Right kidney (tissue), 1 donor: Measurements from ENCODE around the gene CDH23.

ENCODE experiments used
- DNase-seq: peaks from one replicate; pipeline ENCODE4 v3.0.0-alpha.2; 2016

The CDH23 gene

GRCh38 chr10:71517298-71518169 lies 120.8 kb downstream of the CDH23 start:
- no peak for DNase-seq

GRCh38 chr10:71520042-71520441 lies 123.3 kb downstream of the CDH23 start:
- no peak for DNase-seq

GRCh38 chr10:71521504-71522441 lies 125.1 kb downstream of the CDH23 start:
- DNase-seq = no peak

GRCh38 chr10:71522442-71523144 lies 125.9 kb downstream of the CDH23 start:
- no peak for DNase-seq

- no peak for DNase-seq
These were observed 127.0 kb downstream of the CDH23 start for GRCh38 chr10:71523756-71524155.

GRCh38 chr10:71525092-71525491 lies 128.4 kb downstream of the CDH23 start:
- DNase-seq = no peak

- no peak for DNase-seq
These were observed 129.0 kb downstream of the CDH23 start for GRCh38 chr10:71525721-71526120.

GRCh38 chr10:71526653-71527052 lies 129.9 kb downstream of the CDH23 start:
- no peak for DNase-seq

GRCh38 chr10:71527135-71527534 lies 130.4 kb downstream of the CDH23 start:
- DNase-seq = peak; percentile 64

GRCh38 chr10:71528371-71529206 lies 131.9 kb downstream of the CDH23 start:
- DNase-seq = no peak

- no peak for DNase-seq
These were observed 132.6 kb downstream of the CDH23 start for GRCh38 chr10:71529207-71529827.

- DNase-seq = no peak
These were observed 134.1 kb downstream of the CDH23 start for GRCh38 chr10:71530781-71531180.

GRCh38 chr10:71531485-71532446 lies 135.0 kb downstream of the CDH23 start:
- no peak for DNase-seq

- no peak for DNase-seq
These were observed 136.2 kb downstream of the CDH23 start for GRCh38 chr10:71532878-71533277.

- no peak for DNase-seq
These were observed 137.2 kb downstream of the CDH23 start for GRCh38 chr10:71533936-71534335.

- DNase-seq = no peak
These were observed 138.0 kb downstream of the CDH23 start for GRCh38 chr10:71534568-71535194.

GRCh38 chr10:71536332-71536731 lies 139.6 kb downstream of the CDH23 start:
- no peak for DNase-seq

GRCh38 chr10:71537125-71537524 lies 140.4 kb downstream of the CDH23 start:
- DNase-seq = no peak

GRCh38 chr10:71537681-71538080 lies 141.0 kb downstream of the CDH23 start:
- DNase-seq = no peak
